GM19239 (cell line): ENCODE measurements around the gene SYT8.
"Not testable (repeated sequence)": the region's sequence is repeated elsewhere in the genome, so short reads cannot be mapped to it uniquely, and the experiment has no call there.

Source experiments
- DNase-seq: peaks from one replicate; pipeline ENCODE4 v3.0.0; 2011; ENCODE audit warnings: low spot score; ENCODE audit not compliant: insufficient read length
- FAIRE-seq: peaks from 2 replicates; lab custom pipeline; 2011; peaks lifted over from hg19 to GRCh38; lab: Jason Lieb, UNC

Gene SYT8

GRCh38 chr11:1868636-1869291 is 34.0 kb downstream of the SYT8 start:
- FAIRE-seq (no peak), DNase-seq (no peak)

GRCh38 chr11:1869427-1870325 is 34.9 kb downstream of the SYT8 start:
- no peak for DNase-seq
- no peak for FAIRE-seq

GRCh38 chr11:1870326-1870696 is 35.5 kb downstream of the SYT8 start:
- no peak for DNase-seq
- FAIRE-seq, result no peak

- no peak for FAIRE-seq
- no peak for DNase-seq
These were observed 36.1 kb downstream of the SYT8 start for GRCh38 chr11:1870721-1871466.

- DNase-seq, result no peak
- FAIRE-seq, result no peak
These were observed 36.7 kb downstream of the SYT8 start for GRCh38 chr11:1871531-1871930.

- FAIRE-seq, result no peak
- DNase-seq, result no peak
These were observed 37.6 kb downstream of the SYT8 start for GRCh38 chr11:1872267-1872985.

DNA sequence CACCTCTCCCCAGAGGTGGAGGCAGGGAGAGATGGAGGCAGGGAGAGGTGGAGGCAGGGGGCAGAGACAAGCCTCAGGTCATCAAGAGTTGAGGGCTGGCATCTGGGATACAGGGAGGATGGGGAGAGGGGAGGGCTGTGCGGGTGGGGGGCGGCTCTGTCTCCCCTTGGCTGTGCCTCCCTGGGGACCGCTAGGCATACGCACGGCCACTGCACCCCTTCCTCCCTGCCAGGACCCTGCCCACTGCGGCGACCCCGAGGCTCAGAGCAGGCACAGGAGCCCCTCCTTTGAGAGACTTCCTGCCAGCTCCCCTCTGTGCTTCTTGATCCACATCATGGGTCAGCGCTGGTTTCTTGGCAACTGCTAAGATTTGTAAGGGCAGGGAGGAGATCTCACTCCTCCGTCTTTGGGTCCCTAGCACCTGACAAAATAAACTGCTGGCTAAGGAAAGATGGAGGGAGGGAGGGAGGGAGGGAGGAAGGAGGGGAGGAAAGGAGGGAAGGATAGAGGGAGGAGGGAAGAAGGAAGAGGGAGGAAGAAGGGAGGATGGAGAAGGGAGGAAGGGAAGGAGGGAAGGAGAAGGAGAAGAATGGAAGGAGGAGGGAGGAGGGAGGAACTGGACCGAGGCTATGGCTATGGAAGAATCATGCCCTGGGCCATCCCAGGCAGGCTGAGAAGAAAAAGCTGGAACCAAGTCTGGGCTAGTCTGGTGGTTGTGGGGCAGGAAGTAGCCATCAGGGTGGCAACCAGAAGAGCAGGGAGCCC is 38.4 kb downstream of the SYT8 start:
- no peak for FAIRE-seq
- DNase-seq, result no peak

DNA sequence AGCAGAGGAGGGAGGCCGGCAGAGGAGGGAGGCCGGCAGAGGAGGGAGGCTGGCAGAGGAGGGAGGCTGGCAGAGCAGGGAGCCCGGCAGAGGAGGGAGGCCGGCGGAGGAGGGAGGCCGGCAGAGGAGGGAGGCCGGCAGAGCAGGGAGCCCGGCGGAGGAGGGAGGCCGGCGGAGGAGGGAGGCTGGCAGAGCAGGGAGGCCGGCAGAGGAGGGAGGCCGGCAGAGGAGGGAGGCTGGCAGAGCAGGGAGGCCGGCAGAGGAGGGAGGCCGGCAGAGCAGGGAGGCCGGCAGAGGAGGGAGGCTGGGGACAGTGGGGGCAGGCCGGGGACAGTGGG is 39.0 kb downstream of the SYT8 start:
- FAIRE-seq, DNase-seq: not testable (repeated sequence)

- DNase-seq, FAIRE-seq: not testable (repeated sequence)
These were observed 39.8 kb downstream of the SYT8 start for GRCh38 chr11:1874441-1875092.

DNA sequence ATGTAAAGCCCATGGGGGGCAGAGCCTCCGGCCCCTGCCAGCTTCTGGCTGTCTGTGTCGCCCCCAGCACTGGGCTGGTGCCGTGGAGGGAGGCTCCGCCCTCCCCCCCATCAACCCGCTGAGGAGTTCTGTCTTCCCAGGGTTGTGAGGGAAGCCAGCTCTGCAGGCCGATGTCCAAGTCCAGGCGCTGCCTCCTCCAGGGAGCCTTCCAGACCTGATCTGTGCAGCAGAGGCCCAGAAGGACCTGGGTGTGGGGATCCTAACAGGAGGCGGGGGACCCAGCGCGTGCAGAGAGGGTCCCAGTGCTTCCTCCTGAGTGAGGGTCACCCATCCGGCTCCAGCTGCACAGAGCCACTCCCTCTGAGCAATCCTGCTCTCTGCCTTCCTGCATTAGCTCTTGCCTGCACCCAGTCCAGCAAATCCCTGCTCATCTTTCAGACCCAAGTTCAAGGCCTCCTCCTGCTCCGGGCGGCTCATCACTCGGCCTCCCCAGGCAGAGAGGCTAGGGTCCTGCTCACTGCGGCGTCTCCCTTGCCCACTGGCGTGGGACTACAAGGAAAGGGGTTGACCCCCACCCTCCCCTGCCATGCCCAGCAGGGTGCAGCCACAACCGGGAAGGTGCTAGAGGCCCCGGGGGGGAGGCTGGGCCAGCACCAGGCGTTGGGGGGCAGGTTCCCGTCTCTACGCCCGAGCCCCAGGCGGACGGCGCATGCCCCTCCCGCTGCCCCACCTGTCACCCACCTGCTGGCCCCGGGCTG is 40.5 kb downstream of the SYT8 start:
- no peak for DNase-seq
- no peak for FAIRE-seq

DNA sequence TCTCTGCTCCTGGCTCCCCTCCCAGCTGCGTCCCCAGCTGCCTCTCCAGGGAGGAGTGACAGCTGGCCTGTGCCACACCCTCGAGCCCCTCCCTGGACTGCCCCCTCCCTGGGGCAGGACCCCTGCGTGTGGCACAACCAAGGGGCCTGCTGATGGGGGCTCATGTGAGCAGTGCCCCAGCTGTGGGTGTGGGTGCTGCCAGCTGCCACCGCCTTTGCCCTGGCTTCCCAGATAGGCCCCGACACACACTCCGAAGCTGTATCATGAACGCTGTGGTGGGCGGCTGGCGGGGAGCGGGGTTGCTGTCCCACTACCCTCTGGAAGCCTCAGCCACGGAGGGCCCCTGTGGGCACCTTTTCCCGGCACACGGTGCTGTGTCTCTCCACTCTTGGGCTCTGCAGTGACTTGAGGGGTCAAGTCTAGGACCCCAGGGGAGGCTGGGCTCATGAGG is 41.1 kb downstream of the SYT8 start:
- not testable (repeated sequence) for FAIRE-seq

DNA sequence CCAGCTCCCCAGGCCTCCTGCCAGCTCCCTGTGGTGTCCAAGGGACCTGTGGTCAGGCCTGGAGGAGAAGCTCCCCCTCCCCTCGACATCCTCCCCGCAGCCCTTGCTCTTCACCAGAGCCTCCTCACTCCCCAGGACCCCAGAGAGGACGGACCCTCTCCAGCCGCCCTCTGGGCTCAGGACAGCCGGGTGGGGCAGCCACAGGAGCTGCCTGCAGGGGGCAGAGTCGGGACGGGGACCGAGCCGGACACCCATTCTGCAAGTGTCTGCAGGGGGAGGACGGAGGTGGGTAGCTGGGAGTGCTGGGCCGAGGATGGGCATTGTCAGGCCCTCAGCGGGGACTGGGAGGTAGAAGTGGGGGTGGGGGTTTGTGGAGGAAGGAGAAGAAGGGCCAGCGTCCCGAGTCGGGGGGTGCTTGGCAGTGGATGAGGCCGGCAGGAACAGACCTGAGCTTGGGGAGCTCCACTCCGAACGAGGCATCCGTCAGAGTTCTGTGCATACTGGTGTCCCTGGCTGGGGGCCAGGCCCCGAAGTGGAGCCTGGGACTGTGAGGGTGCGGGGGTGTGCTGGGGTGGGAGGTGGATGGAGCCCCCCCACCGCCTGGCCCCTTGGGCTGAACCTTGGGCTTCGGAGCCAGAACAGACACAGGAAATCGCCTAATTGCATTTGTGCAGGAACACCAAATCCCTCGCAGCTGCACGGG is 41.7 kb downstream of the SYT8 start:
- DNase-seq (no peak), FAIRE-seq (no peak)

More for the DNA sequence above, 41.1 kb downstream of the SYT8 start:
- DNase-seq, result not testable (repeated sequence)

DNA sequence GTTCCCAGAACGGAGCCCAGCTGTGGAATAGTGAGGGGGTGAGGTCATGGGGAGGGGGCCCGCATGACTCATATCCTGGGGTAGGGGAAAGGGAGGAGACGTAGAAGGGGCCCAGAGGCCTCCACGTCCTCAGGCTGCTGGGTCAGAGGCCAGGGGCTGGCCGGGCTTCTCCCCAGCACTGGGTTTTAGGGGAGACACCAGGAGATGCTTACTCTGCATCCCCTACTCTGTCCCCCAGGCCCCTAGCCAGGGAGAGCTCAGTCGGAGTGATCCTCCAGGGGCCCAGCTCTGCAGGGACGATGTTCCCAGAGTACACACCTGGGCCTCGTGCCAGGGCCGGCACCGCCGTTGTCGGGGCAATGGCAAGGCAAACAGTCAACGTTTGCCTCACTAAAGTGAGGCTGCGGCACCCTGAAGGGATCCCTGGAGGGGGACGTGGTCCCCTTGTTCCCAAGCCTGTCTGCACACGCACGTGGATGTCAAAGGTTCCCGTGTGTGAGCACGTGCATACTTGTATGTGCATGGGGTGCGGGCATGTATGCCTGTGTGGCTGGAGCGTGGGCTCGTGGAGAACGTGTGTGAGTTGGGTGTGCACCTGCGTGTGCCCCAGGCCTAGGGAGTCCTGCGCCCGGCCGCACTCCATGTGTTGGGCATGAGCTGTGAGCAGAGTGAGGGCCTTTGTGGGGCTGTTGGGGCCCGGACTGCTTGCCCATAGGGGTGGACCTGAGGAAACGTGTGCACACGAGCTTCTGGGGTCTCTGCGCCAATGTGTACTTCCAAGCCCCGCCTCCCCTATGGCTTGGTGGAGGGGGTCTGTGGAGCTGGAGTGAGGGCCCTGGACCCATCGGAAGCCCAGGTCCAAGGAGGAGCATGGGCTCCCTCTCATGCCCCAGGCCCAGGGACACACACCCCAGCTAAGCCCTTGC is 42.7 kb downstream of the SYT8 start:
- no peak for DNase-seq
- FAIRE-seq, result no peak

DNA sequence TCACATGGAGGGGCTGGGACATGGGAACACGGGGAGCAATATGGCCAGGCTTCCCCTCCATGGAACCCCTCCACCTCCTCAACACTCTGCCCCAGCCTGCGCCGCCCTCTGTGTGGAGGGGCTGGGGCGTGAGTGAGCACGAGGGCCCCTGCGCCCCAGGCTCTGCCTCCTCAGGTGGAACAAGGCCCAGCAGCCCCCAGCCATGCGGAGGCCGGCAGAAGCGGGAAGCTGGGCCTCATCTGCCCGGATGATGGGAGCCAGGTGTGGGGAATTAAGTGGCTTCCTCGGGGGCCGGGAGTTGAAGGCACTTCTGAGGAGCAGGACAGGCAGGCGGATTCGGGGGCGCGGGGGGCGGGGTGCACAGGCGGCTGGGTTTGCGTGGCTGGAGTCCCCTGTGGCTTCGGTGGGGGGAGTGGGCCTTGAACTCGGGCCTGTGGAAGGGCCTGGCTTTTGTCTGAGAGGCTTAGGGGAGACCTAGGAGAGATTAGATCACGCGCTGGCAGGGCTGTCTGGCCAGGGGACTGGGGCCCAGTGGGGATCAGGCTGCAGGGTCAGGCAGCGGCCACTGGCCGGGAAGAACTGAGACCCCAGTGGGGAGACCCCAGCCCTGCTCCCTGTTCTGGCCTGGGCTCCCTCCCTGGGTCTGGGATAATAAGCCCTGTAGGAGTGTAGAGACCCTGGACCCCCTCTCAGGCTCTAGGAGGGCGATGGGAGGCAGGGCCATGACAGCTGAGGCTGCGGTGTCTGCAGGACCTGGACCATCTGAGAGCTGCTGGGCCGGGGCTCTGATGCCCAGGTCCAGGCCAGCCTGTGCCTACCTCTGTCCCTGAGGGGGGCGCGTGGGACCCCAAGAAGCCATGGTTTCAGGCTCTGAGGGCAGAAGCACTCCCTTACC is 43.6 kb downstream of the SYT8 start:
- DNase-seq (no peak), FAIRE-seq (no peak)

GRCh38 chr11:1879342-1879940 is 44.7 kb downstream of the SYT8 start:
- DNase-seq, result no peak
- no peak for FAIRE-seq
